GM23338 (cell line): ENCODE data around the gene BOLA3. TPM values are rescaled to one million over a fixed set of nuclear protein-coding genes. Genes with fewer than 3 reads are reported as not detected.

ENCODE experiments used
- ATAC-seq: fragments of 200-7000 bp; cut with Tn5 transposase; 3 replicates; pipeline ENCODE4 v1.9.1; 2020
- DNase-seq: peaks from one replicate; pipeline ENCODE4 v3.0.0-alpha.2; 2015; ENCODE audit warnings: low spot score
- H2AFZ ChIP-seq: fragments of 200-600 bp; sonication (generic); 2 replicates; pipeline ENCODE4 v1.8.0; 2016; ENCODE audit warnings: antibody characterized with exemption, mild to moderate bottlenecking, moderate library complexity
- H3F3A ChIP-seq: fragments of 200-600 bp; sonication (generic); replicated peaks from 2 replicates; pipeline ENCODE4 v1.8.0; 2017; ENCODE audit warnings: antibody characterized with exemption, mixed run types, low read depth
- H3K27ac ChIP-seq: fragments of 200-600 bp; sonication (generic); 2 replicates; pipeline ENCODE4 v1.6.1; 2016; ENCODE audit warnings: low read depth
- H3K27me3 ChIP-seq: fragments of 200-600 bp; sonication (generic); 2 replicates; pipeline ENCODE4 v1.8.0; 2016; ENCODE audit warnings: mild to moderate bottlenecking, mixed run types, moderate library complexity; ENCODE audit not compliant: insufficient read depth
- H3K36me3 ChIP-seq: fragments of 200-600 bp; sonication (generic); 2 replicates; pipeline ENCODE4 v1.8.0; 2016; ENCODE audit warnings: mild to moderate bottlenecking; ENCODE audit not compliant: insufficient read depth
- H3K4me1 ChIP-seq: fragments of 200-600 bp; sonication (generic); 2 replicates; pipeline ENCODE4 v1.8.0; 2016; ENCODE audit warnings: mild to moderate bottlenecking, moderate library complexity; ENCODE audit not compliant: insufficient read depth
- H3K4me2 ChIP-seq: fragments of 200-600 bp; sonication (generic); 2 replicates; pipeline ENCODE4 v1.7.1; 2017; ENCODE audit warnings: mixed run types
- H3K4me3 ChIP-seq: fragments of 200-600 bp; sonication (generic); 2 replicates; pipeline ENCODE4 v1.6.1; 2016; ENCODE audit warnings: mixed run types
- H3K79me2 ChIP-seq: fragments of 200-600 bp; sonication (generic); replicated peaks from 2 replicates; pipeline ENCODE4 v1.8.0; 2017; ENCODE audit warnings: mild to moderate bottlenecking; ENCODE audit not compliant: insufficient read depth
- H3K9me2 ChIP-seq: fragments of 200-600 bp; sonication (generic); 2 replicates; pipeline ENCODE4 v1.8.0; 2017; ENCODE audit not compliant: insufficient read depth
- H4K20me1 ChIP-seq: fragments of 200-600 bp; sonication (generic); replicated peaks from 2 replicates; pipeline ENCODE4 v1.8.0; 2017; ENCODE audit warnings: mild to moderate bottlenecking; ENCODE audit not compliant: insufficient read depth
- H3K27ac Mint-ChIP-seq: 2 replicates; pipeline ENCODE4 v1.8.0; 2020; ENCODE audit warnings: inconsistent platforms, mild to moderate bottlenecking, moderate library complexity, mixed read lengths
- H3K27me3 Mint-ChIP-seq: 3 replicates; pipeline ENCODE4 v1.8.0; 2022; ENCODE audit warnings: low read depth, mild to moderate bottlenecking, moderate library complexity, mixed read lengths, inconsistent platforms; ENCODE audit not compliant: insufficient read depth, poor library complexity
- H3K36me3 Mint-ChIP-seq: 3 replicates; pipeline ENCODE4 v1.8.0; 2021; ENCODE audit warnings: low read depth, mild to moderate bottlenecking, inconsistent platforms, moderate library complexity, mixed read lengths
- H3K4me1 Mint-ChIP-seq: 3 replicates; pipeline ENCODE4 v1.8.0; 2020; ENCODE audit warnings: mild to moderate bottlenecking, inconsistent platforms, mixed read lengths
- H3K4me3 Mint-ChIP-seq: 3 replicates; pipeline ENCODE4 v1.8.0; 2021; ENCODE audit warnings: moderate library complexity, mild to moderate bottlenecking, inconsistent platforms, mixed read lengths
- H3K9me3 Mint-ChIP-seq: 3 replicates; pipeline ENCODE4 v1.8.0; 2020; ENCODE audit warnings: moderate library complexity, mild to moderate bottlenecking, inconsistent platforms, mixed read lengths
- CREB1 ChIP-seq: fragments of 250-450 bp; sonication (Bioruptor Pico); IDR thresholded peaks from 2 replicates; pipeline ENCODE4 v1.5.0; 2020; ENCODE audit warnings: low read depth, mild to moderate bottlenecking, moderate library complexity
- EZH2 ChIP-seq: fragments of 200-600 bp; sonication (generic); IDR thresholded peaks from one replicate; pipeline ENCODE4 v1.8.0; 2017; ENCODE audit warnings: antibody characterized with exemption, mild to moderate bottlenecking, low read depth; ENCODE audit not compliant: unreplicated experiment
- JUNB ChIP-seq: IDR thresholded peaks from one replicate; pipeline ENCODE4 v1.6.1; 2016; ENCODE audit warnings: antibody characterized with exemption; ENCODE audit not compliant: unreplicated experiment
- POLR2AphosphoS5 ChIP-seq: IDR thresholded peaks from 2 replicates; pipeline ENCODE4 v1.6.1; 2016; ENCODE audit warnings: antibody characterized with exemption, low read depth
- REST ChIP-seq: IDR thresholded peaks from one replicate; pipeline ENCODE4 v1.6.1; 2018; ENCODE audit warnings: antibody characterized with exemption; ENCODE audit not compliant: unreplicated experiment
- STAT1 ChIP-seq: IDR thresholded peaks from one replicate; pipeline ENCODE4 v1.6.1; 2016; ENCODE audit warnings: antibody characterized with exemption; ENCODE audit not compliant: unreplicated experiment
- ZNF114 ChIP-seq: fragments of 250-450 bp; sonication (Bioruptor Pico); IDR thresholded peaks from 2 replicates; pipeline ENCODE4 v1.5.0; 2020; ENCODE audit warnings: mild to moderate bottlenecking, moderate library complexity
- ZNF331 ChIP-seq: fragments of 250-450 bp; sonication (Bioruptor Pico); IDR thresholded peaks from 2 replicates; pipeline ENCODE4 v1.5.0; 2020; ENCODE audit warnings: low read depth, mild to moderate bottlenecking, moderate library complexity
- polyA plus RNA-seq: library from polyadenylated mRNA; unstranded; fragments of >200 nt; fragmentation: Nextera tagmentation; extraction: Ambion mirVana; gene quantifications from 2 replicates; pipeline ENCODE4 v1.2.1, GENCODE V29; 2016
- total RNA-seq: library from RNA; depleted of rRNA; stranded (reverse); fragments of >200 nt; shearing (Covaris generic); gene quantifications from 2 replicates; pipeline ENCODE4 v1.2.3, GENCODE V29; 2014
- TF ChIP-seq, protein P1 (sequence below): IDR thresholded peaks from 2 replicates; pipeline ENCODE4 v1.6.1; 2016; ENCODE audit warnings: antibody characterized with exemption
- TF ChIP-seq, protein P2 (sequence below), 2 experiments: fragments of 200-600 bp in 1 of 2; sonication (generic) in 1 of 2; conservative IDR thresholded peaks; 2 replicates each; pipeline versions ENCODE4 v1.5.1 to v1.6.1; 2016 to 2017; ENCODE audit warnings: antibody characterized with exemption in 2 of 2, low read depth in 2 of 2, mild to moderate bottlenecking in 2 of 2, moderate library complexity in 1 of 2

Gene BOLA3
- total and polyA plus RNA-seq, 2 experiments from 2014 or later = 89.8 to 233 TPM

DNA sequence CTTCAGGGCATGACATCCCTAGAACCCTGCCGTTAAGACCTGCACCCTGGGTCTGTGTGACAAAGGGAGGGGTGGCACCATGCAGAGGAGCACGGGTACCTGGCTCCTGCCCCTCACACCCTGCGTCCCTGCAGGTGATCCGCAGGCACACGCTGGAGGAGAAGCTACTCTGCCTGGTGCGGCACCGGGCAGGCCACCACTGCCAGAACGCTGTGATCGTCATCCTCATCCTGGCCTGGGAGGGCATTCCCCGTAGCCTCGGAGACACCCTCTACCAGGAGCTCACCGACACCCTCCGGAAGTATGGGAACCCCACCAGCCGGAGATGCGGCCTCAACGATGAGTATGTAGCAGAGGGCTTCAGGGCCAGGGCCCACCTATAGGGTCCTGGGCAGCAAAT lies 60.0 kb downstream of the BOLA3 start:
- H3K9me3 Mint-ChIP-seq = no peaks in the 10 kb centered on the region
- no peaks in the 10 kb centered on the region for H3K4me1 ChIP-seq
- no peaks in the 10 kb centered on the region for H3K27me3 ChIP-seq
- TF ChIP-seq CREB1 (CRISPR knock-in tag) (no peak), JUNB (no peak), ZNF331 (no peak), STAT1 (no peak), POLR2AphosphoS5 (no peak)
- TF ChIP-seq, protein P1, sequence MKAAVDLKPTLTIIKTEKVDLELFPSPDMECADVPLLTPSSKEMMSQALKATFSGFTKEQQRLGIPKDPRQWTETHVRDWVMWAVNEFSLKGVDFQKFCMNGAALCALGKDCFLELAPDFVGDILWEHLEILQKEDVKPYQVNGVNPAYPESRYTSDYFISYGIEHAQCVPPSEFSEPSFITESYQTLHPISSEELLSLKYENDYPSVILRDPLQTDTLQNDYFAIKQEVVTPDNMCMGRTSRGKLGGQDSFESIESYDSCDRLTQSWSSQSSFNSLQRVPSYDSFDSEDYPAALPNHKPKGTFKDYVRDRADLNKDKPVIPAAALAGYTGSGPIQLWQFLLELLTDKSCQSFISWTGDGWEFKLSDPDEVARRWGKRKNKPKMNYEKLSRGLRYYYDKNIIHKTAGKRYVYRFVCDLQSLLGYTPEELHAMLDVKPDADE = no peak
- ATAC-seq (no peak), DNase-seq (no peak)
- H3K27me3 Mint-ChIP-seq = peaks cover 10% of the 10 kb centered on the region
- H2AFZ ChIP-seq = no peak overlapping the region
- H3K27ac ChIP-seq = no peak overlapping the region
- peaks cover 51% of the 10 kb centered on the region for H3K36me3 Mint-ChIP-seq
- no peaks in the 10 kb centered on the region for H3K9me2 ChIP-seq
- H3K4me2 ChIP-seq = no peak overlapping the region
- no peak overlapping the region for H3K4me3 Mint-ChIP-seq
- H3K27ac Mint-ChIP-seq = no peak overlapping the region
- H3K36me3 ChIP-seq = 0 out of 2 replicates have a peak, but pooled peaks cover 4% of the 10 kb centered on the region
- H3K79me2 ChIP-seq = no peaks in the 10 kb centered on the region
- no peaks in the 10 kb centered on the region for H3F3A ChIP-seq
- no peaks in the 10 kb centered on the region; the same call in none of the 2 replicates for H4K20me1 ChIP-seq
- H3K4me3 ChIP-seq = no peak overlapping the region
- H3K4me1 Mint-ChIP-seq = no peaks in the 10 kb centered on the region

- Histone ChIP-seq H2AFZ (no peak overlapping the region), H3F3A (no peaks in the 10 kb centered on the region), H3K36me3 (0 out of 2 replicates have a peak, but pooled peaks cover 4% of the 10 kb centered on the region), H3K4me3 (no peak overlapping the region), H3K9me2 (no peaks in the 10 kb centered on the region), H3K4me2 (no peak overlapping the region), H3K27me3 (no peaks in the 10 kb centered on the region), H3K79me2 (no peaks in the 10 kb centered on the region), H3K4me1 (no peaks in the 10 kb centered on the region), H3K27ac (no peak overlapping the region), H4K20me1 (no peaks in the 10 kb centered on the region; the same call in none of the 2 replicates)
- Mint-ChIP-seq H3K27ac (no peak overlapping the region), H3K27me3 (peaks cover 8% of the 10 kb centered on the region), H3K9me3 (no peaks in the 10 kb centered on the region), H3K36me3 (peaks cover 52% of the 10 kb centered on the region), H3K4me1 (no peaks in the 10 kb centered on the region), H3K4me3 (no peak overlapping the region)
- ATAC-seq (no peak), DNase-seq (no peak)
- TF ChIP-seq STAT1 (no peak), EZH2 (no peak), CREB1 (CRISPR knock-in tag) (no peak), REST (no peak), ZNF114 (CRISPR knock-in tag) (no peak)
- TF ChIP-seq, protein P2, sequence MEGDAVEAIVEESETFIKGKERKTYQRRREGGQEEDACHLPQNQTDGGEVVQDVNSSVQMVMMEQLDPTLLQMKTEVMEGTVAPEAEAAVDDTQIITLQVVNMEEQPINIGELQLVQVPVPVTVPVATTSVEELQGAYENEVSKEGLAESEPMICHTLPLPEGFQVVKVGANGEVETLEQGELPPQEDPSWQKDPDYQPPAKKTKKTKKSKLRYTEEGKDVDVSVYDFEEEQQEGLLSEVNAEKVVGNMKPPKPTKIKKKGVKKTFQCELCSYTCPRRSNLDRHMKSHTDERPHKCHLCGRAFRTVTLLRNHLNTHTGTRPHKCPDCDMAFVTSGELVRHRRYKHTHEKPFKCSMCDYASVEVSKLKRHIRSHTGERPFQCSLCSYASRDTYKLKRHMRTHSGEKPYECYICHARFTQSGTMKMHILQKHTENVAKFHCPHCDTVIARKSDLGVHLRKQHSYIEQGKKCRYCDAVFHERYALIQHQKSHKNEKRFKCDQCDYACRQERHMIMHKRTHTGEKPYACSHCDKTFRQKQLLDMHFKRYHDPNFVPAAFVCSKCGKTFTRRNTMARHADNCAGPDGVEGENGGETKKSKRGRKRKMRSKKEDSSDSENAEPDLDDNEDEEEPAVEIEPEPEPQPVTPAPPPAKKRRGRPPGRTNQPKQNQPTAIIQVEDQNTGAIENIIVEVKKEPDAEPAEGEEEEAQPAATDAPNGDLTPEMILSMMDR (conservative IDR thresholded peaks at IDR 0.05; ENCODE audit: low read depth in 2 of 2) = no peak
Measured at GRCh38 chr2:74086021-74086420, 61.7 kb downstream of the BOLA3 start.
